Progenitor cell of endocrine pancreas (in vitro differentiated cells): Measurements from ENCODE around the gene HOXC10. TPM values are rescaled to one million over a fixed set of nuclear protein-coding genes. Genes with fewer than 3 reads are reported as not detected.

ENCODE experiments used
- DNase-seq: peaks from one replicate; pipeline ENCODE4 v3.0.0; 2021; ENCODE audit warnings: low spot score; ENCODE audit not compliant: unreplicated experiment
- H3K27ac Mint-ChIP-seq: 2 replicates; pipeline ENCODE4 v1.8.0; 2021; ENCODE audit warnings: mild to moderate bottlenecking, moderate library complexity, mixed read lengths
- H3K27me3 Mint-ChIP-seq: 2 replicates; pipeline ENCODE4 v1.8.0; 2021; ENCODE audit warnings: mixed read lengths
- H3K36me3 Mint-ChIP-seq: 2 replicates; pipeline ENCODE4 v1.8.0; 2022; ENCODE audit warnings: mixed read lengths; ENCODE audit not compliant: insufficient read depth
- H3K4me1 Mint-ChIP-seq: 2 replicates; pipeline ENCODE4 v1.8.0; 2021; ENCODE audit warnings: low read depth, mixed read lengths
- H3K4me3 Mint-ChIP-seq: 2 replicates; pipeline ENCODE4 v1.8.0; 2021; ENCODE audit warnings: low read depth, mild to moderate bottlenecking, moderate library complexity, mixed read lengths
- H3K9me3 Mint-ChIP-seq: 2 replicates; pipeline ENCODE4 v1.8.0; 2021; ENCODE audit warnings: low read depth, mixed read lengths
- total RNA-seq: library from RNA; stranded (reverse); gene quantifications from 2 replicates; pipeline ENCODE4 v1.2.1, GENCODE V29; 2021
- TF ChIP-seq, protein P1 (sequence below): fragments of 200-600 bp; sonication (generic); IDR thresholded peaks from one replicate; pipeline ENCODE4 v1.5.0; 2021; ENCODE audit warnings: antibody characterized with exemption, mild to moderate bottlenecking; ENCODE audit not compliant: unreplicated experiment

HOXC10 gene
- total RNA-seq, 1 donor from 2014 or later: not detected

DNA sequence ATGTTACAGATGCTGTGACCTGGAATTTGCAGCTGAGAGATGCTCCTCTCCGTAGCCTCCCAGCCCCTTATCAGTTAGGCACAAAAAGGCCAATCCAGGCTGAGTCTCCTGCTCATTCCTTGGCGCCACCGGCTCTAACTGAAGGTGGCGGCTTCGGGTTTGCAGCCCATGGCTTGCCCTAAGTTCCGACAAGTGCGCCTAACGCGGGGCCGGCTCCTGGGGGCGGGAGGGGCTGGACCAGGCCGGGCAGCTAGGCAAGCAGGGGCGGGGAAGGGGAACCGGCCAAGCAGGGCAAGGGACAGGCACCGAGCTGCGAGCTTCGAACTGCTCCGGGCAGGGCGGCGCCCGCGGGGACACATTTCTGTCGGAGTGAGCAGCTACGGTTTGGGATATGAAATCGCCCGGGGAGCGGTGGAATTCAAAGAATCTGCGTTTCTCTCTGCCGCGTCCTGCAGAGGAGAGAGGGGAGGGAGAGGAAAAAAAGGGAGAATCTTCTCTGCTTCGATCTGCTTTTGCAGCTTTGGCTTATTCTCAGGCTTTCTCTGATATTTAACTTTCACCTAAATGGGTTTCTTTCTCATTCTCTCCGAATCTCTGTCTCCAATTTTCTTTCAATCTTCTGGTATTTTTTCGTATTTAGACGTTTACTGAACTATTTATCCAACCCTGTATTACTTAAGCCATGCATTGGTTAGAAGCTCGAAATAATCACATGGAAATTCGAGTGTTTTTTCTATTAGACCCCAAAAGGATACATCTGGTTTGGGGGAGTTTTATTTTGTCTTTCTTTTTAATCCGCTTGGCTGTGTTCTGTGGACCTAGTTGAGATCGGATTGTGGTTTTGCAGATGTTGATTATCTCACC lies 31.8 kb upstream of the HOXC10 start:
- H3K4me3 Mint-ChIP-seq: no peak overlapping the region
- TF ChIP-seq, protein P1, sequence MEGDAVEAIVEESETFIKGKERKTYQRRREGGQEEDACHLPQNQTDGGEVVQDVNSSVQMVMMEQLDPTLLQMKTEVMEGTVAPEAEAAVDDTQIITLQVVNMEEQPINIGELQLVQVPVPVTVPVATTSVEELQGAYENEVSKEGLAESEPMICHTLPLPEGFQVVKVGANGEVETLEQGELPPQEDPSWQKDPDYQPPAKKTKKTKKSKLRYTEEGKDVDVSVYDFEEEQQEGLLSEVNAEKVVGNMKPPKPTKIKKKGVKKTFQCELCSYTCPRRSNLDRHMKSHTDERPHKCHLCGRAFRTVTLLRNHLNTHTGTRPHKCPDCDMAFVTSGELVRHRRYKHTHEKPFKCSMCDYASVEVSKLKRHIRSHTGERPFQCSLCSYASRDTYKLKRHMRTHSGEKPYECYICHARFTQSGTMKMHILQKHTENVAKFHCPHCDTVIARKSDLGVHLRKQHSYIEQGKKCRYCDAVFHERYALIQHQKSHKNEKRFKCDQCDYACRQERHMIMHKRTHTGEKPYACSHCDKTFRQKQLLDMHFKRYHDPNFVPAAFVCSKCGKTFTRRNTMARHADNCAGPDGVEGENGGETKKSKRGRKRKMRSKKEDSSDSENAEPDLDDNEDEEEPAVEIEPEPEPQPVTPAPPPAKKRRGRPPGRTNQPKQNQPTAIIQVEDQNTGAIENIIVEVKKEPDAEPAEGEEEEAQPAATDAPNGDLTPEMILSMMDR: no peak
- H3K27ac Mint-ChIP-seq: no peak overlapping the region
- no peaks in the 10 kb centered on the region for H3K9me3 Mint-ChIP-seq
- H3K27me3 Mint-ChIP-seq: peaks cover 97% of the 10 kb centered on the region
- DNase-seq: no peak
- H3K4me1 Mint-ChIP-seq: no peaks in the 10 kb centered on the region
- H3K36me3 Mint-ChIP-seq: no peaks in the 10 kb centered on the region

DNA sequence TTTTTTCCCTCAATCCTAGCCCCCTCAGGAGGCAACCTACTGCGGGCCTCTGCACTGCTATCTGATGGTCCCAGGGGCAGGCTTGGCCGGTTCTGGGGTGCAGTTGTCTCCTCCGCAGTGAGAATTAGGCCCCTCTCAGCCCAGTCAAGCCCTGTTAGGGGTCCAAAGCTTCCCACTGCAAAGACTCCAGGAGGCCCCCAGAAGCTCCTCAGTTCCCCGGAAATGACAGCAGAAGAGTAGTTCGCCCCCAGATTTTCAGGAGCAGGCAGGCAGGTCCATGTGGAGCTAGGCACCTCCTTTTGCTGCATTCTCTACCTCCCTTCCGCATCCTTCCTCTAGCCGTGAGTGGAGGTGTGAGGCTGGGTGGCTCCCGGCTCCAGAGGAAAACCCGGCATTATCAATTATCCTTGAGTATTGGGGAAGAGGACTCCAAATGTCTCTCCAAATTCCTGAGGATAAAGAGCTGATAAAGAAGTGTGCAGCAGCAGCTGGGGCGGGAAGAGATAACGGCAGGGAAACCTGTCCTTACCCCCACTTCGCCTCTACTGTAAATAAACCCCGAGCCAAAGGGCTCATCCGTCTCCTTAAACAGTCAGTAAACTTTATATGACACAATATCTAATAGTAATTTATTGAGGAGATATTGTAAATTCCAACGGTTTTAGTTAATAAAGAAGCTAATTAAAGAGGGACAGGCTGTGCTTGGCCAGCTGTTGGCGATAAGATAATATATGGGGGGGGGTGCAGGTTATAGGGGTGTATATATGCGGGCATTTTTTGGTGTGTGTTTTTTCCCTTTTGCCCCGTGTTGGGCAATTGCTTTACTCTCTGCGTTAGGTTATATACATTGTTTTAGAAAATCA lies 30.9 kb upstream of the HOXC10 start:
- DNase-seq: no peak
- H3K9me3 Mint-ChIP-seq: no peaks in the 10 kb centered on the region
- TF ChIP-seq, protein P1: no peak
- H3K27ac Mint-ChIP-seq: peak overlapping the region; percentile 56
- no peak overlapping the region for H3K4me3 Mint-ChIP-seq
- peaks cover 97% of the 10 kb centered on the region for H3K27me3 Mint-ChIP-seq
- H3K36me3 Mint-ChIP-seq: no peaks in the 10 kb centered on the region
- no peaks in the 10 kb centered on the region for H3K4me1 Mint-ChIP-seq

DNA sequence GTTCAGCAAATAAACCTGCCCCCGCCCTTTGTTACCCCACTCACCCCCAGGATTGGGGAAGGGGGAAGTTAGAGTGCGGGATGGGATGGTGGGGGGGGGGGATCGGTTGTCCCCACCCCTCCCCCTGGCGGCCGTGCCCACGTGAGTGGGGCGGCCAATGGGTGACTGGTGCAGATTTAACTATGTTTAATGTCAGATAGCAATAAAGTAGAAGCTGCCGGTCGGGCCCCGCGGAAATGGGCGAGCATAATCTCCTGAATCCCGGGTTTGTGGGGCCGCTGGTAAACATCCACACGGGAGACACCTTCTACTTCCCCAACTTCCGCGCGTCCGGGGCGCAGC lies 30.3 kb upstream of the HOXC10 start, which contains the start of gene HOXC12:
Gene HOXC12 (plus strand): TSS at position 210 of the 342 bp plus-strand sequence. CDS start 27 bp downstream, at position 237.
- Mint-ChIP-seq H3K36me3 (no peaks in the 10 kb centered on the region), H3K4me1 (no peaks in the 10 kb centered on the region), H3K27me3 (peaks cover 97% of the 10 kb centered on the region), H3K27ac (peak within 1 kb of the TSS; percentile 56), H3K4me3 (no peak within 1 kb of the TSS), H3K9me3 (no peaks in the 10 kb centered on the region)
- TF ChIP-seq, protein P1: no peak
- no peak for DNase-seq

- no peaks in the 10 kb centered on the region for H3K4me1 Mint-ChIP-seq
- no peak for DNase-seq
- no peaks in the 10 kb centered on the region for H3K36me3 Mint-ChIP-seq
- H3K4me3 Mint-ChIP-seq: no peak overlapping the region
- no peak overlapping the region for H3K27ac Mint-ChIP-seq
- peaks cover 97% of the 10 kb centered on the region for H3K27me3 Mint-ChIP-seq
- TF ChIP-seq, protein P1: no peak
- H3K9me3 Mint-ChIP-seq: no peaks in the 10 kb centered on the region
Measured at GRCh38 chr12:53955036-53955775, 29.7 kb upstream of the HOXC10 start.
